Measurements from ENCODE around the gene MEF2C. TPM values are rescaled to one million over a fixed set of nuclear protein-coding genes. Genes with fewer than 3 reads are reported as not detected.

MEF2C gene
- total RNA-seq, 2 donors from 2014 or later: 13.9 to 44.0 TPM

DNA sequence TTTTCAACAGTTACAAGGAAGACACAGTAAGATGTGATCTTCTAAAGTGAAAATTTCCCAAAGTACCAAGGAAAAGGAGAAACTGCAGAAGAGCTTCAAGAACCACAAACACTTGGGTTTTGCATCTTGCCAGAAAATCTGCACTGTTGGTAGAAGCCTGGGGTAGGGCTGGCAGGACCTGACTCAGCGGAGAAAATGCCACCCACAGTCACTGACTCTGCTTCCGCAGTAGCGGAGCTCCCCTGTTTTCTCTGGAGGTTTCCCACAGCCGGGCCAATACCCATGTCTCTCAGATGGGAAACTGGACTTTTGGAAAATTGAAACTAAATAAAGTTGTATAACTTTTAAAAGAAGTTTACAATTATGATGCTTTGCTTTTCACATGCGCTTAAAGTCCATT is 104.2 kb downstream of the MEF2C start:
- Histone ChIP-seq H3K9me3 (no peaks in the 10 kb centered on the region), H3K36me3 (no peaks in the 10 kb centered on the region), H3K4me1 (replicated peaks) (no peaks in the 10 kb centered on the region), H3K27me3 (replicated peaks; ENCODE audit: insufficient read depth) (no peaks in the 10 kb centered on the region), H3K27ac (no peak overlapping the region), H3K4me3 (no peak overlapping the region)
- intact Hi-C loops (cut with DNase I): no loop called here
- no peak for DNase-seq (ENCODE audit: low spot score)
- 78% methylated on average over 5 of the region's 5 CpGs for WGBS
- TF ChIP-seq POLR2A (IDR thresholded peaks at IDR 0.05) (no peak), POLR2AphosphoS5 (IDR thresholded peaks at IDR 0.05) (no peak)
- TF ChIP-seq, protein P1, sequence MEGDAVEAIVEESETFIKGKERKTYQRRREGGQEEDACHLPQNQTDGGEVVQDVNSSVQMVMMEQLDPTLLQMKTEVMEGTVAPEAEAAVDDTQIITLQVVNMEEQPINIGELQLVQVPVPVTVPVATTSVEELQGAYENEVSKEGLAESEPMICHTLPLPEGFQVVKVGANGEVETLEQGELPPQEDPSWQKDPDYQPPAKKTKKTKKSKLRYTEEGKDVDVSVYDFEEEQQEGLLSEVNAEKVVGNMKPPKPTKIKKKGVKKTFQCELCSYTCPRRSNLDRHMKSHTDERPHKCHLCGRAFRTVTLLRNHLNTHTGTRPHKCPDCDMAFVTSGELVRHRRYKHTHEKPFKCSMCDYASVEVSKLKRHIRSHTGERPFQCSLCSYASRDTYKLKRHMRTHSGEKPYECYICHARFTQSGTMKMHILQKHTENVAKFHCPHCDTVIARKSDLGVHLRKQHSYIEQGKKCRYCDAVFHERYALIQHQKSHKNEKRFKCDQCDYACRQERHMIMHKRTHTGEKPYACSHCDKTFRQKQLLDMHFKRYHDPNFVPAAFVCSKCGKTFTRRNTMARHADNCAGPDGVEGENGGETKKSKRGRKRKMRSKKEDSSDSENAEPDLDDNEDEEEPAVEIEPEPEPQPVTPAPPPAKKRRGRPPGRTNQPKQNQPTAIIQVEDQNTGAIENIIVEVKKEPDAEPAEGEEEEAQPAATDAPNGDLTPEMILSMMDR (IDR thresholded peaks at IDR 0.05): no peak

DNA sequence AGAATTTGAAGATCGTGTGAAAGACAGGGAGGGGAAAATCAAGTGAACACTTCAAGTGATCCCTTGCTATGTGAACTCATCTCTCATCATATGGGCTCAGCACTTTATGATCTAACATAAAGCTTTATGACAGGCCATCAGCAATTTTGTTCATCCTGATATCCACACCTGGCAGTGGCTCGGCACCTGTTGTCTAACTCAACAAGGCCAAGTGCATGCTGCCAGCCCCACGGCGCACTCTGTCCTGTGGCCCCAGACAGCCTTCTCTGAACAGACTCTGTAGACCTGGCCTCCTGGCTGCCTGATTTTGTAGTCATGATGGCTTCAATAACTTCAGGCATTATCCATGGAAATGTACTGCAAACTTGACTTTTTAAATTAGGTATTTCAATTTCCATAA is 106.3 kb downstream of the MEF2C start:
- WGBS: 99% methylated on average over 4 of the region's 4 CpGs
- Histone ChIP-seq H3K27me3 (replicated peaks; ENCODE audit: insufficient read depth) (no peaks in the 10 kb centered on the region), H3K4me1 (replicated peaks) (no peaks in the 10 kb centered on the region), H3K27ac (no peak overlapping the region), H3K4me3 (no peak overlapping the region), H3K36me3 (no peaks in the 10 kb centered on the region), H3K9me3 (no peaks in the 10 kb centered on the region)
- intact Hi-C loops (cut with DNase I): no loop called here
- no peak for TF ChIP-seq POLR2AphosphoS5 (IDR thresholded peaks at IDR 0.05)
- TF ChIP-seq, protein P1 (IDR thresholded peaks at IDR 0.05): no peak
- no peak for TF ChIP-seq POLR2A (IDR thresholded peaks at IDR 0.05)
- no peak for DNase-seq (ENCODE audit: low spot score)

DNA sequence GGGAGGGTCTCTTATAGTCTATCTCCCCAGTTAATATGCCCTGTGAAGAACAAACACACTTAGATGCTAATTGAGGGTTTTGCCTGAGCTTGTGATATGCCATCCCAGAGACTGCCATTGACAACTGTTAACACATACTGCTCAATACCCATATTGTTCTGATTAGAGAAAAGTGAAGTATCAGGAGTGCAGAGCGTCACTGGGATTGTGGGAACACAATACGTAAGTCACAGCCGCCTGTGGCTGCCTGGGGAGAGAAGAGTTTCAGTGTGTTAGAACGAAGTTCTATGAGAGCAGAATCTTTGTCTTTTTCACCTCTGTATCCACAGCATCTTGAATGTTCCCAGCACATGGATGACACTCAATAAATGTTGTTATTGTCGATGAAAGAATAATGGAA is 110.2 kb downstream of the MEF2C start:
- H3K27me3 ChIP-seq (replicated peaks; ENCODE audit: insufficient read depth): no peaks in the 10 kb centered on the region
- no peaks in the 10 kb centered on the region for H3K9me3 ChIP-seq
- H3K27ac ChIP-seq: no peak overlapping the region
- H3K36me3 ChIP-seq: no peaks in the 10 kb centered on the region
- no peak for DNase-seq (ENCODE audit: low spot score)
- 85% methylated on average over 5 of the region's 5 CpGs for WGBS
- no peak overlapping the region for H3K4me3 ChIP-seq
- H3K4me1 ChIP-seq (replicated peaks): no peaks in the 10 kb centered on the region
- intact Hi-C loops (cut with DNase I): no loop called here
- TF ChIP-seq POLR2A (IDR thresholded peaks at IDR 0.05): no peak
- TF ChIP-seq, protein P1 (IDR thresholded peaks at IDR 0.05): no peak
- no peak for TF ChIP-seq POLR2AphosphoS5 (IDR thresholded peaks at IDR 0.05)

DNA sequence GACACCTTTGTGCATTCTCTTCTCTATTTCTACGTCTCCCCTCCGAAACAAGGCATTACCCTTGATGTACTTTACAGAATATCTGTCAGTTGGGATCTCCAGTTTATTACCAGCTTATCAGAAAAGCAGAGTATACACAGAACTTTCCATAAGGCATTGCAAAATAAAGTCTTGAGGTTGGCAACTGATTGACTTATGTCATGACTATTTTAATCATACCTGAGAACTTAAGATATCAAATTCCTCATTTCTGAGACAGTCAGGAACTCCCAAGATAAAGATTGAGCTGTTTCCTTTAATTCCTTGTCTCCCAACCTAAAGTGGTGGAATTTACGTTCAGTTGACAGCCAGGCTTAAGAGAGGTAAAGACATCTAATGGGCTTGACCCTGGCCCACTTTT is 110.9 kb downstream of the MEF2C start:
- 94% methylated on average over 3 of the region's 3 CpGs for WGBS
- intact Hi-C loops (cut with DNase I): no loop called here
- Histone ChIP-seq H3K27ac (no peak overlapping the region), H3K9me3 (no peaks in the 10 kb centered on the region), H3K36me3 (no peaks in the 10 kb centered on the region), H3K4me1 (replicated peaks) (no peaks in the 10 kb centered on the region), H3K4me3 (no peak overlapping the region), H3K27me3 (replicated peaks; ENCODE audit: insufficient read depth) (no peaks in the 10 kb centered on the region)
- TF ChIP-seq, protein P1 (IDR thresholded peaks at IDR 0.05): no peak
- TF ChIP-seq POLR2AphosphoS5 (IDR thresholded peaks at IDR 0.05) (no peak), POLR2A (IDR thresholded peaks at IDR 0.05) (no peak)
- DNase-seq (ENCODE audit: low spot score): no peak

DNA sequence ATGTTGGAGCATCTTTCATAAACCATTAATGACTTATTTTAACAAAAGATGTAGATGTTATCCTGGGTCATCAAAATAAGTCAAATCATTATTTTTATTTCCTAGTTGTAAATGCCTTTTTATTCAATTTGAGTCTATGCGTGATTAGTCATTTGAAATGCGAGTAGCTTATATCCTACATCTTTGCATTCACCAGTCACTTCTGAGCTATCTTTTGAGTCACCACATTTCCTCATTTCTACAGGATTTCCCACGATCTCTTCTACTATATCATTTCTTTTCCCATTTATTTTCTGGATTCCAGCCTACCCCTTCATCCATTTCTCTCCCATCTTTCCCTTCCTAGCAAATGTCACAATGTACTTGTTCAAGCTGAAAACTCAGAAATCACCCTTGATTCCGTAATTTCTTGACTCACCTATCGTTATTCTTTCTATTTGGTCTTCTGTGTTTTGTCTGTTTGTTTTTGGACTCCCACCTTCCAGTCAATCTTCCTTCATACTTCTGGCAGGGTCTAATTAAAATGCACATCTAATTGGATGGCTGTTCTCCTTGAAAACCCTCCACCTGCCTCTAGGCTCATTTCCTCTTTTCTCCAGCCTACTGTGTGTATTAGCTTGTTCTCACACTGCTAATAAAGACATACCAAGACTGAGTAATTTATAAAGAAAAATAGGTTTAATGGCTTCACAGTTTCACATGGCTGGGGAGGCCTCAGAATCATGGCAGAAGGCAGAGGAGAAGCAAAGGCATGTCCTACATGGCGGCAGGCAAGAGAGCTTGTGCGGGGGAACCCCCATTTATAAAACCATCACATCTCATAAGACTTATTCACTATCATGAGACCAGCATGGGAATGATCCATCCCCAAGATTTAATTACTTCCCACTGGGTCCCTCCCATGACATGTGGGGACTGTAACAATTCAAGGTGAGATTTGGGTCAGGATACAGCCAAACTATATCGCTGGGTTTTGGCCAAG is 112.4 kb downstream of the MEF2C start:
- no peak for DNase-seq (ENCODE audit: low spot score)
- H3K9me3 ChIP-seq: no peaks in the 10 kb centered on the region
- H3K36me3 ChIP-seq: no peaks in the 10 kb centered on the region
- no peak overlapping the region for H3K27ac ChIP-seq
- no peaks in the 10 kb centered on the region for H3K4me1 ChIP-seq (replicated peaks)
- H3K4me3 ChIP-seq: no peak overlapping the region
- intact Hi-C loops (cut with DNase I): no loop called here
- TF ChIP-seq, protein P1 (IDR thresholded peaks at IDR 0.05): no peak
- no peak for TF ChIP-seq POLR2AphosphoS5 (IDR thresholded peaks at IDR 0.05)
- no peaks in the 10 kb centered on the region for H3K27me3 ChIP-seq (replicated peaks; ENCODE audit: insufficient read depth)
- WGBS: 94% methylated on average over 8 of the region's 8 CpGs
